Peyer's patch (tissue), 4 donors: ENCODE data around the gene TMOD3.

Experiments
- CTCF ChIP-seq, 6 experiments: fragments of 450-650 bp in 4 of 6; fragments of 200-600 bp in 2 of 6; sonication (generic) in 1 of 6; IDR thresholded peaks; one replicate each; pipeline ENCODE4 v1.5.1; 2017 to 2019; ENCODE audit warnings: antibody characterized with exemption in 6 of 6, mild to moderate bottlenecking in 3 of 6, moderate library complexity in 1 of 6
- POLR2A ChIP-seq, 2 donors: fragments of 450-650 bp; IDR thresholded peaks; one replicate each; pipeline ENCODE4 v1.5.1; 2017; ENCODE audit warnings: antibody characterized with exemption in 2 of 2, mild to moderate bottlenecking in 2 of 2, moderate library complexity in 2 of 2

- TF ChIP-seq CTCF (IDR thresholded peaks at IDR 0.05): no peak
- TF ChIP-seq POLR2A (IDR thresholded peaks at IDR 0.05): no peak
Observed at GRCh38 chr15:51874751-51875644, 45.5 kb downstream of the TMOD3 start.
